SH-SY5Y (cell line): ENCODE data around the gene FBXL16.

Experiments
- GATA2 ChIP-seq: IDR thresholded peaks from 2 replicates; pipeline ENCODE4 v1.6.1; 2011; ENCODE audit warnings: mild to moderate bottlenecking, low read depth, low read length
- GATA3 ChIP-seq: IDR thresholded peaks from 2 replicates; pipeline ENCODE4 v1.6.1; 2011; ENCODE audit warnings: low read depth, mild to moderate bottlenecking, low read length, moderate library complexity

DNA sequence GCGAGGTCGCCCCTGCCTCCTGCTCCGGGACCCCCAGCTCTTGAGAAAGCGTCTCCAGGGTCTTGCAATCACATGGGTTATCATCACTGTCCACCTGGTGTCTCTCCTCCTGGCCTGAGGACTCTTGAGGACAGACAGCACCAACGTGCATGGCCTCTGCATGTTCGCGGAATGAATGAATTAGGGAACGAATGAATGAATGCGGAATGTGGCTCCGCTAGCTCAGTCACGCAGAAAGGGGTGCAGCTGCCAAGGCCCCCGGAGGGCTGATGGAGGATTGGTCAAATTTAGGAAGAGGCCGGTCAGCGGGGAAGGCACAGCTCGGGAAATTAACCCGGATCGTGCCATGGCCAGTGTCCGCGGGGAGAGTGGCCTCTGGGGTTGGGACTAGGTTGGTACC, 3.3 kb downstream of the FBXL16 start:
- TF ChIP-seq GATA3 (no peak), GATA2 (no peak)
